Stimulated activated CD4-positive, alpha-beta T cell treated with anti-CD3 and anti-CD28 coated beads, TNF-alpha, amount 100 ng/mL, for 1 hour (primary cell): ENCODE data around the gene RASSF3.
"Not testable (repeated sequence)": the region's sequence is repeated elsewhere in the genome, so short reads cannot be mapped to it uniquely, and the experiment has no call there.

Source experiments
- DNase-seq, 3 donors: peaks; one replicate each; pipeline ENCODE4 v3.0.0-alpha.2; 2020; ENCODE audit warnings: low read depth in 3 of 3, low spot score in 1 of 3

RASSF3 gene

DNA sequence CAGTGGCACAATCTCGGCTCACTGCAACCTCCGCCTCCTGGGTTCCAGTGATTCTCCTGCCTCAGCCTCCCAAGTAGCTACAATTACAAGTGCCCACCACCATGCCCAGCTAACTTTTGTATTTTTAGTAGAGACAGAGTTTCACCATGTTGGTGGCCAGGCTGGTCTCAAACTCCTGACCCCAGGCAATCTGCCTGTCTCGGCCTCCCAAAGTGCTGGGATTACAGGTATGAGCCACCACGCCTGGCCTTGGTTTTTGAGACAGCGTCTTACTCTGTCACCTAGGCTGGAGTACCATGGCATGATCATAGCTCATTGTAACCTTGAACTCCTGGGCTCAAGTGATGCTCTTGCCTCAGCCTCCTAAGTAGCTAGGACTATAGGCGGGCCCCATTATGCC, 79.9 kb downstream of the RASSF3 start:
- DNase-seq = not testable (repeated sequence)

DNA sequence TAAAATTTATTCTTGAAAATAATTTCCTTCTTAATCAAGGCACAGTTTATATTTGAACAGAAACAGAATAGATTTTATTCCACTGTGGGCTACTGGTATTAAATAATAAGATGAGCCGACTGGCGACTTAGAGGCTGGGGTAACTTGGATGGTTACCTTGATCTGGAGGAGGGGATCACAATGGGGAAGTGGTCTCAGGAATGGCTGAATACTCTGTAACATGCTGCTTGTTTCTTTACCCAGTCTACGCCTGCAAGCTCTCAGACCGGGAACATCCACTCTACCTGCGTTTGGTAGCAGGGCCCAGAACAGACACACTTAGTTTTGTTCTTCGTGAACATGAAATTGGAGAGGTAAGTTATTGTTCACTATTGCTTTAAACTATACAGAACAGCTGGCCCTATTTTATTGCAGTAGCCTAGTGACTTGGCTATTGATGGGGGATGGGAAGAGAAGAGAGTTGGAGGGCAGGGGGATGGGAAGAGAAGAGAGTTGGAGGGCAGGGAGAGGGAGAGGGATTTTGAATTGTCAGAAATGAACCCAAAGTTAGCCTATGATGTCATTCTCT, 81.0 kb downstream of the RASSF3 start:
- DNase-seq = no peak

DNA sequence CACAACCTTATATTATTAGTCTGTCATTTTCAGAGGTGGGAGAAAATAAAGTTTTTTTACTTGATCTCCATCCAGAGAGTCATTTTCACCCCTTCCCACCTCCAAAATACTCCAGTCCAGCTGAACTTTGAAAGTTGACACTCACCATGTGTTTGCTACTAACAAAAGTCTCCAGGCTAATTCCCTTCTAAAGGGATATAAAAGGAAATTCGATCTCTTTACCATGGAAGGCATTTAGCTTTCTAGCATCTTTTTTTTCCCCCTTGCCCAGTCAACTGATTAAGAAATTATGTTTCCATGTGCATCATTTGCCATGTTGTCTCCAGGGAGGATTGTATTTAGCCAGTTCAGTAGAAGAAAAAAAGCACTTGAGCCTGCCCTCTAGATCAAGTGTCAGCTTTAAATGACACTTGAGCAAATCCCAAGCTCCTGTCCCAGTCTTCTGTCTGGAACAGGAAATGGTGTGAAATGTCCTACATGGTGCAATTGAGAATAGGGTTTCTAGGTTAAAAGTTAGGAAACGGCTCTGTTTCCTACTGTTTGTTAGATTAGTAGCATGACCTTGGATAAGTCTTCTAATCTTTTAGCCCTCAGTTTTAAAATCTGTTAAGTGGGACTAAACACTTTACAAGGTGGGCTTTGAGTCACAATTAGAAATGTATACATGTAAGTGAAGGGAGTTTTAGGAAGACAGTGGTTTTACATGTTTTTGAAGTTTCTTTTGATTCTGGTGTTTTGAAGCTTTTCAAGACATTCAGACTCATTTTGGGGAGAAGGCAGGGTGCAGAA, 81.7 kb downstream of the RASSF3 start:
- no peak for DNase-seq

DNA sequence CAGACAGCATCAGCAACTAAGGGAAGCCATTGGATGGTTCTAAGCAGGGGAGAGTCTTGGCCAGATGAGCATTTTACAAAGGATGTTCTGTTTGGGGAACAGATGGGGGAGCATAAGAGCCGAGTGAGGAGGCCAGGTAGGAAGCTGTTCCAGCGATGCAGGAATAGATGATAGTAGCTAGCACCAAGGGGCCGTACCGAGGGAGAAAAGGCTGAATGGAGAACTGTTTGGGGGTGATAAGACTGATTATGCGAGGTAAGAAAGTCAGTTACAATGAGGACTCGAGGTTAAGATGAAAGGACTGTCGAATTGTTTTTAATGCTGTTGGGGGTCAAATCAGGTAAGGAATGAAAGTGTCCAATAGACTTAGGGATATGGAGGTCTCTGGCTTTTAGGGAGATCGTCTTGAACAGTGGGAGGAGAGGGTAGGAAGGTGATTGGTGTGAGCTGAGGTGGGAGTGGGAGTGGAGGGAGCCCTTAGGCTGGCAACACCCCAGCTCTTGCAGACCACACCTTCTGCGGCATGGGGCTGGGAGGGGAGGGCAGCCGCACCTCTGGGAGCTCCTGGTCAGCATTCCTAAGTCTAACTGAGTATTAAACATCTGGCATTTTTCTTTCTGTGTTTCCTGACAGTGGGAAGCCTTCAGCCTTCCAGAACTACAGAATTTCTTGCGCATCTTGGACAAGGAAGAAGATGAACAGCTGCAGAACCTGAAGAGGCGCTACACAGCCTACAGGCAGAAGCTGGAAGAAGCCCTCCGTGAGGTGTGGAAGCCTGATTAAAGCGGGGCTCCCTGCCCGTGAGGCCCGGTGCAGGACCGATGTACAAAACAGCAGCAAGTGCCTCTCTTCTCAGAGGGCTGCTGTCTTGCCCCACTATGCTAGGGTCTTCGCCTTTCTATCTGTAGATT, 84.1 kb downstream of the RASSF3 start:
- no peak for DNase-seq

DNA sequence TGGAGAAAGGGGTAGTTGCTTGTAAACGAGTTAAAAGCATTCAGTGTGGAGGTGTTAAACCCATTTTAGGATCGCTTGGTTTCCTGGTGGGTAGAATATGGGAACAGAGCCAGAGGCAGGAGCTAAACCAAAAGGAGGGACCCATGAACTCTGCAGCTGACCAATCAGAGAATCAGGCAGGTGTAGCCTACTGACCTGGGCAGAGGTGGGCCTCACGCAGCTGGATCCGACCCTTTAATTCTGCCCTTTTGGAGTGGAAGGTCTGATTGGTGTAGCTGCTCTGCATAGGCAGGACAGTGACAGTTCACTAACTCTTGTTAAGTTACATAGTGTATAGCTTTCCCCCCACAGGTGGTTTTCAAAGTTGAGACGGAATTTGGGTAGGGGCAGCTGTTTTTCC, 85.3 kb downstream of the RASSF3 start:
- no peak for DNase-seq

DNA sequence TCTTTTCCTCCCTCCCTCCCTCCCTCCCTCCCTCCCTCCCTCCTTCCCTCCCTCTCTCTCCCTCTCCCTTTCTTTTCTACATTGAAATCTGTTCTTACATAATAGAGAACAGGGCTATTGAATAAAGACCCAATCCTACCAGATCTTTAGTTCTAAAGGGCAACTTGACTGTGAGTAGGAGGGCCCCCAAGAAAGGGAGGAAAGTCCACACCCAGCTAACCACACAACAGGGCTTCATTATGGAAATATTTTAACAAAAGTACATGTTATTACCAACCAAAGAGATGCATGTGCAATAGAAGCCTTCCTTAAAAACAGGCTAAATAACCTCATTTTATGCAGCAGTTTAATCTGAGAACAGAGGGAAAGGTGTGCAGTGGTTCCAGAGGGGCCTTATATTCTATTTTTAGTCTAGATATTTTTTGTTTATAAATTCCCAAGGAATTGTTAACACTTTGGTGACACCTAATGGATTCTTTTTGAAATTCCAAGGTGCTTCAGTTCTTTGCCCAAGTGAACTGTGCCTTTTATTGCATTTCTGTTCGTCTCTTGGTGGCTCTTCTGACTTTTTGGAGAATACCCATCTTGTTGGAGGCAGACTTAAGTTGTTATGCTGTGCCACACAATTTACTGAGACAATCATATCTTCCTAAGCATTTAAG, 85.9 kb downstream of the RASSF3 start:
- no peak for DNase-seq

- no peak for DNase-seq
Measured at GRCh38 chr12:64699504-64700115, 89.3 kb downstream of the RASSF3 start.

- no peak for DNase-seq
Measured at GRCh38 chr12:64700532-64700931, 90.2 kb downstream of the RASSF3 start.

DNA sequence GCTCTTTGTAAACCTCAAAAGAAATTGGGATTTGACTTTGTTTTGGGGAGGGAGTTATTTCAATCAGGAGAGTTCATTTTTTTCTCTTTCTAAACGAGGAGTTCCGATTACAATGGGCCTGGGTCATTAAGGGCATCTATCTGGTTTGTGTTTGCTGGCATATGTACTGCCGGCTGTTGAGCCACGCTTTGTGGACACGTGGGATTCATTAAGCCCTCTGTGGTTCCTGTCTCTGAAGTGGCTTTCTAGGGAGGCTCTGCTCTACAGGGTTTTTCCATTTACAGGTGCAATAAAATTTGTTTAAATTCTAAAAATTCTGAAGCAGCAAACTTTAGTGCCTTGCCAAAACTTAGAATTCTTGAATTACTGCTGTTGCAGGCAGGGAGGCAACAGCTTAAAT, 91.0 kb downstream of the RASSF3 start:
- no peak for DNase-seq

DNA sequence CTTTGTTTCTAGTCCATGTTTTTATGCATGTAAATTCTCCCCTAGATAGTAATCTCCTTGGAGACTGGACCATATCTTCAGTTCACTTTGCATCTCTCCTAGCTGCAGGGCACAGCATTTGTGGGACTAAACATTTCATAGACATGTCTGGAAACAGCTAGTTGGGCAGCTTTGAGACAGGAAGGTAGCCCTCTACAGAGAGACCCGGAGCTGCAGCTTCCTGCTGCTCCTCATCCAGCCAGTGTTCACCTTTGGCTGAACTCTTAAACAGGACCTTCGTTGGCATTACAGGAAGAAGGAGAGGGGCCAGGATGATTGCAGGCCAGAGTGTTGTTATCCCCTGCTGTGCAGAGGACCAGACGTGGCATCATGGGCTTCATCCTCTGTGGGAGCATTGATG, 96.0 kb downstream of the RASSF3 start:
- no peak for DNase-seq

- DNase-seq = no peak
Measured at GRCh38 chr12:64706857-64707256, 96.6 kb downstream of the RASSF3 start.

DNA sequence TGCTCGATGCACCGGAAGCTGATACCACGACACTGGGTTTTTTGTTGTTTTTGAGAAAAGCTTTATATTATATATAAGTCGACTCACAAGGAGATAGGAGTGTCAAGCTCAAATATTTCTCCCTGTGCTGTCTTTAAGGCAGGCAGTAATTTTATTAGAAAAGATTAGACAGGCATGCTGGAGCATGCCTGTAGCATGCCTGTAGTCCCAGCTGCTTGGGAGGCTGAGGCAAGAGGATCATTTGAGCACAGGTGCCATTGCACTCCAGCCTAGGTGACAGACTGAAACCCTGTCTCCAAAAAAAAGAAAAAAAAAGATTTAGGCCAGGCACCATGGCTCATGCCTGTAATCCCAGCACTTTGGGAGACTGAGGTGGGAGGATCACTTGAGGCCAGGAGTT, 97.1 kb downstream of the RASSF3 start:
- DNase-seq = no peak

GRCh38 chr12:64707926-64708325, 97.6 kb downstream of the RASSF3 start:
- no peak for DNase-seq

- no peak for DNase-seq
Measured at GRCh38 chr12:64709429-64709828, 99.1 kb downstream of the RASSF3 start.

DNA sequence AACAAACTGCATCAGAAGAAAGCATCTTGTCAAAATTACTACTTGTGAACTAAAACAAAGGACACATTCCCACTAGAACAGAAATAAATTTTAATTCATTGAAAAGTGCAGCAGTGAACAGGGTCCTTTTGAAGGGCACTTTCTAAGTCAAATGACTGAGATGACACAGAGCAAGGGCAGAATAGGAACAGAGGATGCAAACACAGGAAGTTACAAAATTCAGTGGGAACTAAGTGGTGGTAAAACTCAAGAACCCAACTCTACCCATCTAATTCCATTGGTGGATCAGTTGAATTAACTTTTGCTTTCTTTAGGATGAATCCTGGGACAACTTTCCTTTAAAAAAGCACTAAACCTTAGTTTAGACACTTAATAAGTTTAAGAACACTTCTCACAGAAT, 103.1 kb downstream of the RASSF3 start:
- no peak for DNase-seq

DNA sequence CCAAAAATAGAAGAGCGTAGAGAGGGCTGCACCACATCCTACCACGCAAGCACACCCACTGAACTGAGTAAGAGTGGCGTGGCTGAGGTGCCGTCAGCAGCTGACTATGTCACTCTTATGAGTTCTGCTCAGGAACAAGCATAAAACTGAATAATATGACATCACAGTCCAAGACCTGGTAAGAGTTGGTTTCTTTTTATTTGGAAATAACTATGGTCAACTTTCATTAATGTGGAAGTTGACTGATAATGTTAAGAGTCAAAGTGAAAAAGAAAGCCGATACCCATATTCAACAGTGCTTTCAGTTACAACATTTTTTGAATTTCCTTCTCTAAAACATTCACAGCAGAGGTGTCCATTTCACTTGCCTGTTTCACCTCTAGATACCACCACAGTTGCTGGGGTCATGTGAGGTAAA, 104.3 kb downstream of the RASSF3 start:
- DNase-seq = no peak

GRCh38 chr12:64716371-64716770, 106.1 kb downstream of the RASSF3 start:
- DNase-seq = no peak

DNA sequence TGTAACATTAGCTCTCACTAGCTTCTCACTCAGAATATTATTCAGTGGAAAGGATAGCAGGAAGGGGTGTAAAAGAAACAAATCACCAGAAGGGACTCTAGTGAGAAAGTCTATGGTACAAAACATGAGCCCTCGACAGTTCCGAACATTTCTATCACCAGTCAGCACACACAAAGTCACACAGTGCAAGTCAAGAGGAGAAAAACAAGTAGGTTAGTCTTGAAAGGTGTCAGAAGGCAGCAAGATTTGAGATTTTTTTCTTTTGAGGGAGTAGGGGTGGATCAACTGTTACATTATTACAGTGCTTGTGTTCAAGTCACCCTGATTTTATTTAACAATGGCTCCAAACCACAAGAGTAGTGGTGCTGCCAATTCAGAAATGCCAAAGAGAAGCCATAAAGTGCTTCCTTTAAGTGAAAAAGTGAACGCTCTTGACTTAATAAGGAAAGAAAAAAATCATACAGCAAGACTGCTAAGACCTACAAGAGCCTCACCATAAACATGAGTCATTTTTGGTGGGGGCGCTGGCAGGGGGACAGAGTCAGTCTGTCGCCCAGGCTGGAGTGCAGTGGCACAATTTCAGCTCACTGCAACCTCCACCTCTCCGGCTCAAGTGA, 106.7 kb downstream of the RASSF3 start:
- no peak for DNase-seq

- DNase-seq = no peak
Measured at GRCh38 chr12:64718649-64719048, 108.4 kb downstream of the RASSF3 start.

DNA sequence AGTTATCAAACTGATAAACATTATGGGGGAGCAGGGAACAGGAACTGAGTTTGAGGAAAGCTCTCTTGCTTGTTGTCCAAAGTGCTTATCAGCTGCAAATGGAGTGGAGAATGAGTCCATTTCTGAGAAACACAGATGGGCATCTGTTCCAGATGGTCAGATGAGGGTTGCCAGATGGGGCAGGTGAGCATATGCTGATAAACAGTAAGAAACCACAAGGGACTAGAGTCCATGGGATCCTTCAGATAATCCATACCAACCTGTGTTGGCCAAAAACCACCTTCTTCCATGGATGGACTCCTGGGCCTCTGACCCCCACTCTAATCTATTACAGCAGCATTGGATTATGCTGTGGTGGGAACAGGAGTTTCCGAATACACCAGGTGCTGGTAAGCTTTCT, 110.6 kb downstream of the RASSF3 start:
- DNase-seq = no peak

GRCh38 chr12:64722835-64723234, 112.5 kb downstream of the RASSF3 start:
- DNase-seq = no peak
